Neuronal stem cell (in vitro differentiated cells): ENCODE data around the gene NUDCD2.
A peak's percentile ranks its signal among the peaks of the same experiment; 100 is the strongest.

ENCODE experiments used
- DNase-seq: peaks from one replicate; pipeline ENCODE4 v3.0.0-alpha.2; 2013; ENCODE audit warnings: low spot score
- H2AFZ ChIP-seq: one replicate; pipeline ENCODE4 v1.6.1; 2013; ENCODE audit warnings: mild to moderate bottlenecking, low read length, inconsistent platforms
- H2AK5ac ChIP-seq: 2 replicates; pipeline ENCODE4 v1.6.1; 2013; ENCODE audit warnings: low read depth, mild to moderate bottlenecking, inconsistent platforms, low read length, moderate library complexity, mixed read lengths
- H2BK120ac ChIP-seq: 2 replicates; pipeline ENCODE4 v1.6.1; 2013; ENCODE audit warnings: low read depth, mild to moderate bottlenecking, inconsistent platforms, low read length, moderate library complexity, mixed read lengths
- H2BK12ac ChIP-seq: one replicate; pipeline ENCODE4 v1.6.1; 2013; ENCODE audit warnings: low read length, inconsistent platforms
- H2BK15ac ChIP-seq: 2 replicates; pipeline ENCODE4 v1.6.1; 2013; ENCODE audit warnings: mild to moderate bottlenecking, low read length, inconsistent platforms, mixed read lengths
- H2BK5ac ChIP-seq: one replicate; pipeline ENCODE4 v1.6.1; 2013; ENCODE audit warnings: inconsistent platforms, mild to moderate bottlenecking, low read length, moderate library complexity
- H3K14ac ChIP-seq: one replicate; pipeline ENCODE4 v1.6.1; 2013; ENCODE audit warnings: low read length, inconsistent platforms
- H3K18ac ChIP-seq: 2 replicates; pipeline ENCODE4 v1.6.1; 2013; ENCODE audit warnings: low read length, inconsistent platforms
- H3K23ac ChIP-seq: 2 replicates; pipeline ENCODE4 v1.6.1; 2013; ENCODE audit warnings: low read depth, mild to moderate bottlenecking, mixed read lengths, low read length, inconsistent platforms; ENCODE audit not compliant: poor library complexity
- H3K27ac ChIP-seq: replicated peaks from 3 replicates; pipeline ENCODE4 v1.5.1; 2013; ENCODE audit warnings: low read length, inconsistent platforms
- H3K27me3 ChIP-seq, 3 experiments: 2 replicates each; pipeline ENCODE4 v1.6.1; 2013; ENCODE audit warnings: low read length in 3 of 3, mild to moderate bottlenecking in 2 of 3, inconsistent platforms in 1 of 3, low read depth in 1 of 3, mixed read lengths in 1 of 3, moderate library complexity in 1 of 3; ENCODE audit not compliant: control insufficient read depth in 3 of 3, insufficient read depth in 3 of 3
- H3K36me3 ChIP-seq, 2 donors: replicated peaks in 1 of 2; 2 replicates each; pipeline ENCODE4 v1.6.1; 2013; ENCODE audit warnings: low read length in 2 of 2; ENCODE audit not compliant: control insufficient read depth in 2 of 2, insufficient read depth in 2 of 2
- H3K4ac ChIP-seq: 2 replicates; pipeline ENCODE4 v1.6.1; 2013; ENCODE audit warnings: inconsistent platforms, mild to moderate bottlenecking, low read length, moderate library complexity
- H3K4me1 ChIP-seq, 2 donors: 1 replicate in 1 of 2; 2 replicates in 1 of 2; pipeline ENCODE4 v1.6.1; 2013; ENCODE audit warnings: low read length in 2 of 2, low read depth in 1 of 2; ENCODE audit not compliant: control insufficient read depth in 2 of 2, insufficient read depth in 1 of 2
- H3K4me2 ChIP-seq: one replicate; pipeline ENCODE4 v1.6.1; 2013; ENCODE audit warnings: mild to moderate bottlenecking, low read length, inconsistent platforms; ENCODE audit not compliant: insufficient read depth, poor library complexity, severe bottlenecking
- H3K4me3 ChIP-seq, 2 donors: 2 replicates each; pipeline ENCODE4 v1.5.1; 2013; ENCODE audit warnings: low read length in 2 of 2, mild to moderate bottlenecking in 2 of 2, inconsistent platforms in 1 of 2, moderate library complexity in 1 of 2
- H3K79me1 ChIP-seq: one replicate; pipeline ENCODE4 v1.6.1; 2013; ENCODE audit warnings: low read depth, mild to moderate bottlenecking, inconsistent platforms, low read length, moderate library complexity
- H3K9ac ChIP-seq: one replicate; pipeline ENCODE4 v1.6.1; 2013; ENCODE audit warnings: mild to moderate bottlenecking, low read depth, low read length, inconsistent platforms; ENCODE audit not compliant: poor library complexity
- H3K9me3 ChIP-seq, 2 donors: replicated peaks in 1 of 2; 2 replicates each; pipeline versions ENCODE3 to v1.6.1; 2013; ENCODE audit warnings: low read length in 2 of 2, mild to moderate bottlenecking in 2 of 2, inconsistent platforms in 1 of 2, low read depth in 1 of 2, mixed read lengths in 1 of 2, moderate library complexity in 1 of 2; ENCODE audit not compliant: control insufficient read depth in 2 of 2, insufficient read depth in 1 of 2
- H4K8ac ChIP-seq: one replicate; pipeline ENCODE4 v1.6.1; 2013; ENCODE audit warnings: low read depth, mild to moderate bottlenecking, inconsistent platforms, low read length, moderate library complexity
- H4K91ac ChIP-seq: one replicate; pipeline ENCODE4 v1.6.1; 2013; ENCODE audit warnings: low read length, low read depth, mild to moderate bottlenecking, inconsistent platforms; ENCODE audit not compliant: poor library complexity
- WGBS, 2 donors: extraction: QIAGEN DNeasy Blood & Tissue Kit; methylation state at CpG; one replicate each; pipeline ENCODE4 v1.1.7; 2013; ENCODE audit warnings: missing lambda C conversion rate in 2 of 2, mixed read lengths in 1 of 2; ENCODE audit not compliant: insufficient read length in 2 of 2, insufficient replicate concordance in 1 of 2; ENCODE audit errors: extremely low coverage in 2 of 2; 5-methylcytosine and 5-hydroxymethylcytosine counted together

Gene NUDCD2

GRCh38 chr5:163496286-163496685, 36.4 kb upstream of the NUDCD2 start:
- WGBS, 2 donors, result no CpG with 5 or more reads among the region's 1 CpG
- Histone ChIP-seq H2BK120ac (no peak overlapping the region), H3K4me1 (no peaks in the 10 kb centered on the region), H4K91ac (no peak overlapping the region), H3K27ac (no peak overlapping the region), H2AK5ac (no peak overlapping the region), H3K23ac (no peak overlapping the region), H3K9me3 (no peaks in the 10 kb centered on the region), H3K9ac (no peak overlapping the region), H3K14ac (no peak overlapping the region), H2BK5ac (no peak overlapping the region), H3K4me2 (no peak overlapping the region), H2BK15ac (no peak overlapping the region), H3K4me3 (no peak overlapping the region), H3K79me1 (no peaks in the 10 kb centered on the region), H2AFZ (no peak overlapping the region), H2BK12ac (no peak overlapping the region), H3K27me3 (no peaks in the 10 kb centered on the region), H3K4ac (no peak overlapping the region), H4K8ac (no peak overlapping the region), H3K36me3 (peaks cover 5 to 22% of the 10 kb centered on the region in 2 donors), H3K18ac (no peak overlapping the region)
- DNase-seq, result no peak

GRCh38 chr5:163489745-163490075, 29.8 kb upstream of the NUDCD2 start:
- Histone ChIP-seq H3K9me3 (peaks cover 0 to 24% of the 10 kb centered on the region in 2 donors), H2AFZ (no peak overlapping the region), H3K4me1 (no peaks in the 10 kb centered on the region), H3K36me3 (peaks cover 9 to 87% of the 10 kb centered on the region in 2 donors), H3K14ac (no peak overlapping the region), H3K9ac (peak overlapping the region; percentile 18), H3K4me2 (no peak overlapping the region), H4K8ac (no peak overlapping the region), H2AK5ac (no peak overlapping the region), H3K23ac (no peak overlapping the region), H3K4ac (no peak overlapping the region), H4K91ac (no peak overlapping the region), H3K27me3 (no peaks in the 10 kb centered on the region), H2BK15ac (no peak overlapping the region), H3K27ac (no peak overlapping the region), H2BK5ac (no peak overlapping the region), H3K79me1 (no peaks in the 10 kb centered on the region), H3K4me3 (no peak overlapping the region), H3K18ac (no peak overlapping the region), H2BK120ac (no peak overlapping the region), H2BK12ac (no peak overlapping the region)
- no peak for DNase-seq
- no CpG with 5 or more reads among the region's 3 CpGs for whole genome bisulfite sequencing, 2 donors

- Histone ChIP-seq H3K36me3 (peaks cover 9 to 92% of the 10 kb centered on the region in 2 donors), H2BK12ac (no peak overlapping the region)
- DNase-seq, result no peak
These were observed 29.3 kb upstream of the NUDCD2 start for GRCh38 chr5:163489055-163489744.

GRCh38 chr5:163478982-163479271, 19.0 kb upstream of the NUDCD2 start:
- no peak overlapping the region for H2BK120ac ChIP-seq
- H3K4me1 ChIP-seq, result no peaks in the 10 kb centered on the region
- no peak overlapping the region for H3K14ac ChIP-seq
- H3K36me3 ChIP-seq, result peaks cover 8 to 98% of the 10 kb centered on the region in 2 donors
- no peak overlapping the region for H4K8ac ChIP-seq
- H3K27ac ChIP-seq, result no peak overlapping the region
- H3K79me1 ChIP-seq, result no peaks in the 10 kb centered on the region
- no CpG with 5 or more reads among the region's 1 CpG for WGBS, 2 donors
- H2BK15ac ChIP-seq, result no peak overlapping the region
- no peaks in the 10 kb centered on the region for H3K27me3 ChIP-seq
- H3K9ac ChIP-seq, result no peak overlapping the region
- H3K4me3 ChIP-seq, result no peak overlapping the region
- H2BK5ac ChIP-seq, result no peak overlapping the region
- no peak overlapping the region for H3K4me2 ChIP-seq
- H4K91ac ChIP-seq, result no peak overlapping the region
- H2AFZ ChIP-seq, result no peak overlapping the region
- H3K18ac ChIP-seq, result no peak overlapping the region
- DNase-seq, result no peak
- H2BK12ac ChIP-seq, result no peak overlapping the region
- no peak overlapping the region for H2AK5ac ChIP-seq
- H3K23ac ChIP-seq, result no peak overlapping the region
- H3K4ac ChIP-seq, result no peak overlapping the region
- no peaks in the 10 kb centered on the region for H3K9me3 ChIP-seq

More at GRCh38 chr5:163489055-163489744, 29.3 kb upstream of the NUDCD2 start:
- H4K8ac ChIP-seq, result no peak overlapping the region
- H3K4me1 ChIP-seq, result no peaks in the 10 kb centered on the region
- no peaks in the 10 kb centered on the region for H3K79me1 ChIP-seq
- peaks cover 0 to 25% of the 10 kb centered on the region in 2 donors for H3K9me3 ChIP-seq
- no peak overlapping the region for H3K27ac ChIP-seq
- H3K14ac ChIP-seq, result no peak overlapping the region
- no peak overlapping the region for H2AFZ ChIP-seq
- H2AK5ac ChIP-seq, result no peak overlapping the region
- H3K23ac ChIP-seq, result no peak overlapping the region
- H3K18ac ChIP-seq, result no peak overlapping the region
- no peak overlapping the region for H3K4ac ChIP-seq
- no peak overlapping the region for H2BK120ac ChIP-seq
- H3K27me3 ChIP-seq, result no peaks in the 10 kb centered on the region
- no peak overlapping the region for H2BK5ac ChIP-seq
- no CpG with 5 or more reads among the region's 6 CpGs for WGBS, 2 donors
- H2BK15ac ChIP-seq, result no peak overlapping the region
- H3K4me3 ChIP-seq, result no peak overlapping the region
- peak overlapping the region; percentile 18 for H3K9ac ChIP-seq
- no peak overlapping the region for H3K4me2 ChIP-seq
- H4K91ac ChIP-seq, result no peak overlapping the region
